CD4-positive, alpha-beta T cell (primary cell): ENCODE measurements around the gene STRA8. TPM values are rescaled to one million over a fixed set of nuclear protein-coding genes. Genes with fewer than 3 reads are reported as not detected.

Source experiments
- ATAC-seq: fragments of 200-7000 bp; cut with Tn5 transposase; one replicate; pipeline ENCODE4 v1.10.0; 2022; ENCODE audit warnings: mild to moderate bottlenecking; ENCODE audit not compliant: poor library complexity
- CTCF ChIA-PET: fragments of 350-600 bp; sonication (Branson Sonifier 250); formaldehyde crosslinking; loops from one replicate; lab custom pipeline; 2021; ENCODE audit warnings: antibody characterized with exemption, inconsistent platforms; lab: Charles Lee
- POLR2A ChIA-PET: fragments of 350-600 bp; sonication (Branson Sonifier 250); formaldehyde crosslinking; loops from one replicate; lab custom pipeline; 2021; ENCODE audit warnings: antibody characterized with exemption, inconsistent platforms; lab: Charles Lee
- DNase-seq, 14 experiments: peaks; one replicate each; pipeline ENCODE4 v3.0.0-alpha.2; 2013 to 2020; ENCODE audit warnings: mixed read lengths in 2 of 14
- H3K27ac ChIP-seq, 2 donors: one replicate each; pipeline versions ENCODE4 v1.5.1 to v1.7.0; 2013; ENCODE audit warnings: low read length in 2 of 2, low read depth in 1 of 2, mild to moderate bottlenecking in 1 of 2
- H3K27me3 ChIP-seq, 2 experiments: 1 replicate in 1 of 2; 2 replicates in 1 of 2; pipeline versions ENCODE4 v1.6.1 to v1.7.0; 2013; ENCODE audit warnings: low read length in 2 of 2, control low read depth in 1 of 2, mild to moderate bottlenecking in 1 of 2, moderate library complexity in 1 of 2; ENCODE audit not compliant: insufficient read depth in 2 of 2, control insufficient read depth in 1 of 2
- H3K36me3 ChIP-seq: one replicate; pipeline ENCODE4 v1.6.1; 2013; ENCODE audit warnings: low read length, control low read depth; ENCODE audit not compliant: insufficient read depth
- H3K4me1 ChIP-seq: one replicate; pipeline ENCODE4 v1.6.1; 2013; ENCODE audit warnings: low read length, control low read depth; ENCODE audit not compliant: insufficient read depth
- H3K4me3 ChIP-seq: one replicate; pipeline ENCODE4 v1.5.1; 2013; ENCODE audit warnings: mild to moderate bottlenecking, low read length, moderate library complexity
- H3K9me3 ChIP-seq, 2 experiments: 1 replicate in 1 of 2; 2 replicates in 1 of 2; pipeline versions ENCODE4 v1.6.1 to v1.7.0; 2013; ENCODE audit warnings: low read length in 2 of 2, mild to moderate bottlenecking in 2 of 2, control low read depth in 1 of 2, moderate library complexity in 1 of 2; ENCODE audit not compliant: control insufficient read depth in 1 of 2, insufficient read depth in 1 of 2
- H3K27ac Mint-ChIP-seq: one replicate; pipeline ENCODE4 v1.8.0; 2020; ENCODE audit warnings: mixed read lengths
- H3K27me3 Mint-ChIP-seq: one replicate; pipeline ENCODE4 v1.8.0; 2021; ENCODE audit warnings: mixed read lengths
- H3K36me3 Mint-ChIP-seq: one replicate; pipeline ENCODE4 v1.8.0; 2021; ENCODE audit warnings: low read depth, mixed read lengths
- H3K4me1 Mint-ChIP-seq: one replicate; pipeline ENCODE4 v1.8.0; 2021; ENCODE audit warnings: low read depth, mixed read lengths
- H3K4me3 Mint-ChIP-seq: one replicate; pipeline ENCODE4 v1.8.0; 2020; ENCODE audit warnings: mild to moderate bottlenecking, mixed read lengths
- H3K9me3 Mint-ChIP-seq: one replicate; pipeline ENCODE4 v1.8.0; 2020; ENCODE audit warnings: mixed read lengths
- intact Hi-C, 2 experiments: fragments of 100-400 bp; cut with DNase I in 1 of 2; cut with micrococcal nuclease in 1 of 2; formaldehyde crosslinking; loops; one replicate each; pipeline versions ENCODE4 v1.15.1 to v1.9.0; 2023 to 2025; cut with DNase I, micrococcal nuclease
- total RNA-seq, 174 experiments: library from RNA in 2 of 174; stranded (reverse) in 2 of 174; gene quantifications; one replicate each; pipeline ENCODE4 v1.2.3 and lab custom pipeline; 2021 to 2026
- TF ChIP-seq, protein P1 (sequence below): fragments of 200-600 bp; IDR thresholded peaks from one replicate; pipeline ENCODE4 v1.8.0; 2022; ENCODE audit warnings: antibody characterized with exemption, mild to moderate bottlenecking

STRA8 gene
- total RNA-seq, 2 experiments from 2014 or later, result not detected

- intact Hi-C loops, result no loop called here
- no peak overlapping the region for H3K4me3 ChIP-seq
- H3K27me3 ChIP-seq, result no peaks in the 10 kb centered on the region
- Mint-ChIP-seq H3K4me1 (no peaks in the 10 kb centered on the region), H3K27ac (no peak overlapping the region), H3K4me3 (no peak overlapping the region), H3K9me3 (no peaks in the 10 kb centered on the region), H3K27me3 (no peaks in the 10 kb centered on the region), H3K36me3 (no peaks in the 10 kb centered on the region)
- ATAC-seq (no peak), DNase-seq (no peak)
- no peak overlapping the region for H3K27ac ChIP-seq
- no peaks in the 10 kb centered on the region for H3K36me3 ChIP-seq
- no peaks in the 10 kb centered on the region for H3K4me1 ChIP-seq
- ChIA-PET POLR2A (no interaction called here), CTCF (no interaction called here)
- TF ChIP-seq, protein P1, sequence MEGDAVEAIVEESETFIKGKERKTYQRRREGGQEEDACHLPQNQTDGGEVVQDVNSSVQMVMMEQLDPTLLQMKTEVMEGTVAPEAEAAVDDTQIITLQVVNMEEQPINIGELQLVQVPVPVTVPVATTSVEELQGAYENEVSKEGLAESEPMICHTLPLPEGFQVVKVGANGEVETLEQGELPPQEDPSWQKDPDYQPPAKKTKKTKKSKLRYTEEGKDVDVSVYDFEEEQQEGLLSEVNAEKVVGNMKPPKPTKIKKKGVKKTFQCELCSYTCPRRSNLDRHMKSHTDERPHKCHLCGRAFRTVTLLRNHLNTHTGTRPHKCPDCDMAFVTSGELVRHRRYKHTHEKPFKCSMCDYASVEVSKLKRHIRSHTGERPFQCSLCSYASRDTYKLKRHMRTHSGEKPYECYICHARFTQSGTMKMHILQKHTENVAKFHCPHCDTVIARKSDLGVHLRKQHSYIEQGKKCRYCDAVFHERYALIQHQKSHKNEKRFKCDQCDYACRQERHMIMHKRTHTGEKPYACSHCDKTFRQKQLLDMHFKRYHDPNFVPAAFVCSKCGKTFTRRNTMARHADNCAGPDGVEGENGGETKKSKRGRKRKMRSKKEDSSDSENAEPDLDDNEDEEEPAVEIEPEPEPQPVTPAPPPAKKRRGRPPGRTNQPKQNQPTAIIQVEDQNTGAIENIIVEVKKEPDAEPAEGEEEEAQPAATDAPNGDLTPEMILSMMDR, result no peak
- peaks cover 0 to 5% of the 10 kb centered on the region in 2 experiments for H3K9me3 ChIP-seq
Observed at GRCh38 chr7:135251496-135252391, 18.1 kb downstream of the STRA8 start.

GRCh38 chr7:135253851-135254771, 20.5 kb downstream of the STRA8 start:
- Mint-ChIP-seq H3K4me3 (no peak overlapping the region), H3K27ac (no peak overlapping the region), H3K9me3 (no peaks in the 10 kb centered on the region), H3K36me3 (no peaks in the 10 kb centered on the region), H3K27me3 (peaks cover 3% of the 10 kb centered on the region), H3K4me1 (no peaks in the 10 kb centered on the region)
- Histone ChIP-seq H3K36me3 (no peaks in the 10 kb centered on the region), H3K27me3 (no peaks in the 10 kb centered on the region), H3K9me3 (no peaks in the 10 kb centered on the region), H3K27ac (no peak overlapping the region), H3K4me1 (no peaks in the 10 kb centered on the region), H3K4me3 (no peak overlapping the region)
- ATAC-seq (no peak), DNase-seq (peak in 3 of 14 experiments; percentile 3 to 55 (median 26))
- CTCF ChIA-PET, result no interaction called here
- TF ChIP-seq, protein P1, result no peak
- intact Hi-C loops, result no loop called here
- POLR2A ChIA-PET, result no interaction called here

- Mint-ChIP-seq H3K27me3 (peaks cover 8% of the 10 kb centered on the region), H3K36me3 (no peaks in the 10 kb centered on the region), H3K27ac (no peak overlapping the region), H3K4me3 (no peak overlapping the region), H3K9me3 (no peaks in the 10 kb centered on the region), H3K4me1 (no peaks in the 10 kb centered on the region)
- DNase-seq, result no peak
- H3K27me3 ChIP-seq, result no peaks in the 10 kb centered on the region
- H3K4me1 ChIP-seq, result no peaks in the 10 kb centered on the region
- TF ChIP-seq, protein P1, result no peak
- no peaks in the 10 kb centered on the region for H3K36me3 ChIP-seq
- intact Hi-C loops, result no loop called here
- ChIA-PET POLR2A (no interaction called here), CTCF (no interaction called here)
- no peak for ATAC-seq
- H3K9me3 ChIP-seq, result no peaks in the 10 kb centered on the region
- no peak overlapping the region for H3K4me3 ChIP-seq
- H3K27ac ChIP-seq, result no peak overlapping the region
Observed at GRCh38 chr7:135257790-135258189, 24.2 kb downstream of the STRA8 start.
